GM21515 (cell line): ENCODE data around the gene ODAD4.

ENCODE experiments used
- ATAC-seq: cut with Tn5 transposase; IDR thresholded peaks from one replicate; pipeline ENCODE4 v1.9.1; 2021; ENCODE audit not compliant: unreplicated experiment

The ODAD4 gene

GRCh38 chr17:41930009-41930832 lies at the start of gene ODAD4:
Gene ODAD4 (plus strand): TSS chr17:41930617. CDS start chr17:41930724, 107 bp downstream.
- ATAC-seq = peak; percentile 92

DNA sequence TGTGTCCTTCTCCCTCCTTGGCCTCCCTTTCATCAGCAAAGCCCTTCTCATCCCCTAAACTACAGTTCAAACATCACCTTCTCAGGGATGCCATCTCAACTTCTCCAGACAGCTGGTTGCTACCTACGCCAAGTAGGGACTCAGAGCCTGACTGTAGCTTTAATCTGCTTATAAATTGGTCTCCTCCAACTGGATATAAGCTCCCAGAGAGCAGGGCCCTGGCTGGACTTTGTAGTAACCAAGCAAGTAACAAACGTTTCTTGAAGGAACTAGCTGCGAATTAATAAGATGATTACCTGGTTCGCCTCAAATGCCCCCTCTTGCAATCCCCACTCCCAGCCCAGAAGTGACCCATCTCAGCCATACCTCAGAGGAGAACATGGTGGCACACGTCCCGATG lies 47.7 kb upstream of the ODAD4 start:
- no peak for ATAC-seq

DNA sequence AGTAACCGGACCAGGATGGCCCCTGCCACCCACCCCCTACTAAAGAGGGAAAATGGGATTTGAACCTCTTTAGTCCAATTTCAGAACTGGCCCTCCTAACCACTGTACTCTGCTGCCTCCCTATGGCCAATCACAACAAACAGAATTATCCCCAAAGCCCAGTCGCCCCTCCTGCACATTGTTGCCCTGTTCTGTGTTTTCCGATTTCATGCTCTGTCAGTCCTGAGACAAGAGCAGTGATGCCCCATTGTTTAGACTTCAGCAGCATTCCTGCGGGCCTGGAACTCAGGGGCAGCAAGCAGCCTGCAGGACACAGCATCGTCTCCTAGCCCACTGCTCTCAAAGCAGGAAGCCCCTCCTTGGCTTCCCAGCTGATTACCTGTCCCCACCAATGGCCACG lies 44.7 kb upstream of the ODAD4 start:
- ATAC-seq = no peak

DNA sequence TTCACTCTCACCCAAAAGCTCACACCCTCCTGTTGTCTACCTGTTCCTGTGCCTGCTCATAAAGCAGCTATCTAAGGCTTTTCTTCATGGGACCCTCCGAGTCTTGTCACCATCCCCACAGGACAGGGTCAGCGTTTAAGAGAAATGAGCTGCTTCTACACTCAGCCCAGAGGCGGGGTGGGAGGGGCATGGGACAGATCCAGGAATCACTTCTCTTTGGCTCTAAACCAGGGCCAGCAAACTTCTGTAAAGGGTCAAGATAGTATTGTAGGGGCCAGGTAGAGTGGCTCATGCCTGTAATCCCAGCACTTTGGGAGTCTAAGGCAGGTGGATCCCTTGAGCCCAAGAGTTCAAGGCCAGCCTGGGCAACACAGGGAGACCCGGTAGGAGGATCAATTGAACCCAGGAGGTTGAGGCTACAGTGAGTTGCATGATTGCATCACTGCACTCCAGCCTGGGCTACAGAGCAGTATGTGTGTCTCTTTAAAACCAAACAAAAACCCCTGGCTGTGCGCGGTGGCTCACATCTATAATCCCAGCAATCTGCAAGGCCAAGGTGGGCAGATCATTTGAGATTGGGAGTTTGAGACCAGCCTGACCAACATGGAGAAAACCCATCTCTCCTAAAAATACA lies 42.0 kb upstream of the ODAD4 start:
- no peak for ATAC-seq

GRCh38 chr17:41891135-41892020 lies 39.0 kb upstream of the ODAD4 start:
- no peak for ATAC-seq

GRCh38 chr17:41892021-41892376 lies 38.4 kb upstream of the ODAD4 start:
- no peak for ATAC-seq

- no peak for ATAC-seq
These were observed 37.0 kb upstream of the ODAD4 start for GRCh38 chr17:41893384-41893783.

DNA sequence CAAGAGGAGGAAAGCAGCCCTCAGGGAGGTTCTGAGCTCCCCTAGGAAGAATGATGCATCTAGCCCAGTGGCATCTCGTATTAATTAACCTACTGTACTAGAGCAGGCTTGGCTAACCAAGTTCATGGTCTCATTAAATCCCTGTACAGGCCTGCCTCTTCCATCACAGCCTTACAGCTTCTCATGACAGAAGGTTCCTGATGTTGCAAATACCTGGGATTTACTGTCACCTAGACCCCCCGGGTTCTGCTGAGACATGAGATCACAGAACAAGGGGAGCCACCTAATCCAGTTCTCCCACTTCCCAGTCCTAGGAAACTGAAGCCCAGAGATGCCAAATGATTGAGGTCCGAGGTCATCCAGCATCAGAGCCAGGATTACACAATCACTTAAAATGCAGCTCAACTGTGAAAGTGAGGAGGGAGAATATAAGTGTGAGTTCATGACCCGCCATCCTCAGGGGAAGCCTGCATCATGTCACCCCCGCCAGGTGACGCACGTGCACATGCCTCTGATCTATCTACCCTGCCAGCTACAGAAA lies 35.6 kb upstream of the ODAD4 start:
- ATAC-seq = no peak

DNA sequence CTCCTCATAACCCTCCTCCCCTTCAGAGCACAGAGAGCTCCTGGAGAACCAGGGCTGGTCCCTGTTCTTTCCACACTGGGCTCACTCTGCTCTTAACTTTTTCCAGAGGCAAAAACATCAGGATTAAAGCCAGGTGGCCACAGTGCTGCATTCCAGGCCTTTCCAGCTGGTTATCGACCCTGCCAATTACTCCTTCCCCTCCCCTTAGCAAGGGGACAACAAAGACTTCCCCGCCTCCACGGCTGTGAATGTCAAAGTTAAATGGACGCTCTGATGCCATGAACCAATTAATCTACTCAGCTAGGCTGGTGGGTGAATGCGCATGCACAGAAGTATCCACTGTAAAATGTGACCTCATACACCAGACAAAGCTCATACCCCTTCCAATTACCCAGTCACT lies 34.8 kb upstream of the ODAD4 start:
- no peak for ATAC-seq

- ATAC-seq = no peak
These were observed 33.7 kb upstream of the ODAD4 start for GRCh38 chr17:41896726-41897125.

GRCh38 chr17:41901646-41902045 lies 28.8 kb upstream of the ODAD4 start:
- no peak for ATAC-seq

DNA sequence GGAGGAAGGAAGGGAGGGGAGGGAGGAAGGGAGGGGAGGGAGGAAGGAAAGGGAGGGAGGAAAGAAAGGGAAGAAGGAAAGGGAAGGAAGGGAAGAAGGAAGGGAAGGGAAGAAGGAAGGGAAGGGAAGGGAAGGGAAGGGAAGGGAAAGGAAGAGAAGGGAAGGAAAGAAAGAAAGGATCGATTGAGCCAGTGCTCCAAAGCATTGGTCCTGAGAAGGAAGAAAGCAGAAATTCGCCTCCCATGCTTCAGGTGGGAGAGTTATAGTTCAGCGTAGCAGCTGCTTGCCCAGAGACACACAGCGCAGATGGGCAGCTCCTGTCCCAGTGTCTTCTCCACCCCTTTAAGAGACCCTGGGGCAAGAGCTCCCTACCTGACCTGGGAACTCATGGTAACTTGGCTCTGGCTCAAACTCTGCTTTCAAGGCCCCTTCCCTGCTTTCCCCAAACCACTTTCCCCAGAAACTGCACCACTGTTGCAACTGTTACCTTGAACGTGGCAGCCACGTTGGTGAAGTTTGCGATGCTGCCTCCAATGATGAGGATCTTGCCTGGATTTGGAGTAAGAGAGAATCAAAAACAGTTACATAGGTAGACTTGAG lies 26.1 kb upstream of the ODAD4 start:
- no peak for ATAC-seq

DNA sequence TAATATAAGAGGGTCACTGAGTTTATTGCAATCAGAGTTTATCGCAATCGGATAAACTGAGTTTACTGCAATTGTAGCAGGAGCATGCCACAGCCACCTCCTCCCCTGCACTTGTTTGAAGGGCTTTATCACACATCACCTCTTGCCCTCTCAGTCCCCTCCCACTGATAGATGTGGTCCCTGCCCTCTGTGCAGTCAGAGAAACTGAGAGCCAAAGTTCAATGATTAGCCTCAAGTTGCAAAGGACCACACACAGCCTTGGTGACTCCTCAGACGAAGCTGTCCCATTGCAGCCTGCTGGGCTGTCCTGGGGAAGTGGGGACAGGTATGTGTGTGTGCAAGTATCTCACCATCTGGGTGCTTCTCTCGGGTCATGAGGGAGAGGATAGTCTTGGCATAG lies 25.2 kb upstream of the ODAD4 start:
- ATAC-seq = no peak

DNA sequence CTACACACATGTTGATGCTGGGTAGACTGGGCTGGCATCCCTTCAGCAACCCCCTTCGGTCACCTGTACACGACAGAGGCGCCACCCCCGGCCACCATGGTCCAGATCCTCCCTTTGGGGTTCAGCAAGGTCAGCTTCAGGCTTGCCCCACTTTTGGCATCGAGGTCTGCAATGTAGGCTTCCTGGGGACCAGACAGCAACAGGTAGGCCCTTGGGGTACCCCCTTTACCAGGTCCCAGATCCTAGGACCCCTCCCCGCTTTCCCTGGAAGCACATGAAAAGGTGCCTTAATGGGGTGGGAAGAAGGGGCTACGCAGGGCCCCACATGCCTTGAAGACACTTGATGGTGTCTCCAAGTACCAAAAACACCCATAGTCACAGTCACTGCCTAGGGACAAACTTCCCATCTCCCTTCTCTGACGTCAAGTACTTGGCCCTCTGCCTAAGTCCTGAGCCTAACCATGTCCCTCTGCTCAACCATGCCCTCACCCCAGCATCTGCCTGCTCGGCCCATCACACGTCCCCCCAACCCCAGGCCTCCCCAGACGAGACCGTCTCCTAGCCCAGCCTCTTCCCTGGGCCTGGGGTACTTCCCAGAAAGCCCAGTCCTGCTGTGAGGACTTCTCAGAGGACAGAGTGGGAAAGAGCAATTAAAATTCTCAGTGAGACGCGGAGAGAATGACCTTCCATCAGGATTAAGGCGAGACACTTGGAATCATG lies 23.8 kb upstream of the ODAD4 start:
- ATAC-seq = no peak

DNA sequence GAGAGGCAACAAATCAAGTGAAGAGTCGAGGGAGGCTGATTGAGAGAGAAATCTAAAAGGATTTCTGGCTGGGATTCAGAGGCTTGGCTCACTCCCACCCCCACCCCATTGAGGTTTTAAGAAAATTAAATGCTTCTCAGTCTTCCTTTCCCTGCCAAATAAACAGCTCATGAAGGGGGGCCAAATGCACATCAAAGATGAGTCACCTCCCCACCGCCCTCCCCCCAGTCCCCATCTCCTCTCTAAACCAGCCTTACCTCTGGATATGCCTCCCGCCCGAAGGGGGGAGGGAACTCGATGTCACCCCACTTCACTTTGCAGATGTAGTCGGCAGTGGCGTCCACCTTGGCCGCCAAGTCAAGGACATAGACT lies 23.2 kb upstream of the ODAD4 start:
- no peak for ATAC-seq

GRCh38 chr17:41907633-41908539 lies 22.5 kb upstream of the ODAD4 start:
- no peak for ATAC-seq

DNA sequence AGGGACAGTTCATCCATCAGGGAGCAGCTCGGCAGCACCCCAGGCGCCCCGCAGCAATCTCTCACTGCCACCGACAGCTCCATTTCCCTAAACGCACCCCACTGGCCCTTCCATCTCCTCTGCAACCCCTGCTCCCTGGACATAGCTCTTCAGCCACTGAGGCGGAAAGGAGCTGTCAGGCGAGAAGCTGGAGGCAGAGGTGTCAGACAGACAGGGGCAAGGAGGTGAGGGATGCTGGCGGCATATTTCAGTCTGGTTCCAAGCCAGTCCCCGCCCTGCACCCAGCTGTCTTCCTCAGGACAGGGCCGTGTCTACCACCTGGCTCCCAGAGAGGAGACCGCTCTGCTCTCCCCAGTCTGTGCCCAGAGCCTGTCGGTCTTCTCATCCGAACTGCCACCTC lies 21.3 kb upstream of the ODAD4 start:
- no peak for ATAC-seq

GRCh38 chr17:41910701-41911391 lies 19.6 kb upstream of the ODAD4 start:
- no peak for ATAC-seq

GRCh38 chr17:41912925-41913324 lies 17.5 kb upstream of the ODAD4 start:
- no peak for ATAC-seq
